ENCODE results near the gene KLHL29.

GRCh38 chr2:23700627-23701026, 315.6 kb downstream of the KLHL29 start:
- TF ChIP-seq EZH2phosphoT487 (IDR thresholded peaks at IDR 0.05; ENCODE audit: insufficient read depth, low read depth) (no peak), EZH2 (IDR thresholded peaks at IDR 0.05; ENCODE audit: insufficient read depth, poor library complexity, severe bottlenecking) (no peak)

Measured in GM23248 (cell line).